HG03108 (cell line): ENCODE results near the gene CILP.
"Not testable (repeated sequence)": the region's sequence is repeated elsewhere in the genome, so short reads cannot be mapped to it uniquely, and the experiment has no call there.

Experiments used
- ATAC-seq: cut with Tn5 transposase; IDR thresholded peaks from one replicate; pipeline ENCODE4 v1.9.1; 2021; ENCODE audit warnings: moderate library complexity; ENCODE audit not compliant: unreplicated experiment

The CILP gene

DNA sequence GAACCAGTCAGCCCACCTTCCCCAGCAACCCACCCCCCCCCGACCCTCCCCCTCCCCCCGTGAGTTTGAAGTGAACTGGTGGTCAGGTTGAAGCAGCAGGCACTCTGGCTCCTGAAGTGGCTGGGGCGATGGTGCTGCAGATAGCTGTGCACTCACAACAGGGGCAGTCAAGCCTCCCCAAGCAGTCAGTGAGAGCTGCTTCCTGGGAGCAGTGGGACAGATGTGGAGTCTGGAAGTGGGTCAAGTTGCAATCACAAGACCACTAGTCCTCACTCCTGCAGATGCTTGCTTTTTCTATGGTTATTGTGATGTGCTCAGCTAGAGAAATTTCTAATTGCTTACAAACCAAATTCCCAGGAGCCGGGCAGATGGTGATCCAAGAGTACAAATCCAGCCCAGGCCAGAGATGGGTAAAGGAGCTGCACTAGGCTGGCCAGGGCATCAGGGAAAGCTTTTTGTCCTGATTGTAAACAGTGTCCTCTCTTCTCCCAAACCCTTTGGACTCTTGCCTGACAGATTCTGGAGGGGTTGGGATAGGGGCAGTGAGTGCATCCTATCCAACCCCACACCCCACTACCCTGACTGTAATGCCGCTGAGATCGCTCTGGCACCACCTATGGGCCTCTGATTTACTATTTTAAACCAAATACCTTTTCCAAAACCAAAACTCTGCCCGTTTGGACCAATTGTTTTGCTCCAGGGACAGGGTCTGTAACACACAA lies 16.3 kb downstream of the CILP start:
- ATAC-seq, result no peak

GRCh38 chr15:65192016-65192415 lies 19.3 kb downstream of the CILP start:
- ATAC-seq, result no peak

GRCh38 chr15:65189102-65189740 lies 22.1 kb downstream of the CILP start:
- no peak for ATAC-seq

DNA sequence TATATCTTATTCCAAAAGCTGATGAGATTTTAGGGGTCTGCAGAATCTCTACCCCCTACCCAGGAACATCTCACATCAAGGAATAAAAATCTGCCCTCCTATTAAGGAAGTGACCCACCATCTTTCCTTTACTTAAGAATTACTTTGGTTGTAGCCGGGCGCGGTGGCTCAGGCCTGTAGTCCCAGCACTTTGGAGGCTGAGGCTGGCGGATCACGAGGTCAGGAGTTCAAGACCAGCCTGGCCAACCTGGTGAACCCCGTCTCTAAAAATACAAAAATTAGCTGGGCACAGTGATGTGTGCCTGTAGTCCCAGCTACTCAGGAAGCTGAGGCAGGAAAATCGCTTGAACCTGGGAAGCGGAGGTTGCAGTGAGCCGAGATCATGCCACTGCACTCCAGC lies 22.8 kb downstream of the CILP start:
- ATAC-seq, result not testable (repeated sequence)

DNA sequence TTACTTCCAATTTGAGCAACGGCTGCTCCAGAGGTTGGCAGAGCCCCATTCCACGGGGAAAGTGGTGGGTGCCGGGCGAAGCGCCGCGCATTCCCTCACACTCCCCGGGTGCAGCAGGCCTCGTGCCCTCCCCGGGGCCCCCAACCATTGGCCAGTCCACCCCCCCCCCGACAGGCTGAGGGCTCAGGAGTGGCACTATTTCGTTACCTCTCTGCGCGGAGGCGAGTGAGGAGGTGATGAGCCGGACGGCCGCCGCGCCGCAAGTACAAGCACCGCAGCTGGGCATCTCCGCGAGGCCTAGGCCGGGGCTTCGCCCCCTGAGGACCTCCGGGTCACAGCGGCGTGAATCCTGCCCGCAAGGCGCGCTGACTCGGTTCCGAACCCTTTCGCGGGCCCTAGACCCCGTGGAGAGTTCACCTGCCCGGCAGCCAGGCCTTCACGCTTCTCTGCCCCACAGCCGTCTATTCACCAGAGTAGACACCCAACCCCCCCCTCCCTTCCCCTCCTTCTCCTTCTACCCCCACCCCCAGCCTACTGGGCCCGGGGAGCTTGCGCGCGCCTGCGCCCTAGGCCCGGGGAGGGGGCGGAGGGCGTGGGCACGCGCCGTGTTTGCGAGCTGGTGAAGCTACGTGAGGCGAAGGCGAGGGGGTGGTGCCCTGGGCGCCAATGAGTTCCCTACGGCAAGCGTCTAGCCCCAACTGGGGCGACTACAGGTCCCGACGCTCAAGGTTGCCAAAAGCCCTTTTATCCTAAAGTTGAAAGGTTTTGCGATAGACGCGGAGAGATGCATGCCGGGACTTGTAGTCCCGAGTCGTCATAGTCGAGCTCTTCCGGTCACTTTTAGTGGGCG lies 26.2 kb downstream of the CILP start, which contains the start of gene CLPX:
Gene CLPX, minus strand, starts transcription at position 475 of the 850 bp plus-strand sequence. Its CDS starts 189 bp downstream, at position 286.
- ATAC-seq, result peak; percentile 66

DNA sequence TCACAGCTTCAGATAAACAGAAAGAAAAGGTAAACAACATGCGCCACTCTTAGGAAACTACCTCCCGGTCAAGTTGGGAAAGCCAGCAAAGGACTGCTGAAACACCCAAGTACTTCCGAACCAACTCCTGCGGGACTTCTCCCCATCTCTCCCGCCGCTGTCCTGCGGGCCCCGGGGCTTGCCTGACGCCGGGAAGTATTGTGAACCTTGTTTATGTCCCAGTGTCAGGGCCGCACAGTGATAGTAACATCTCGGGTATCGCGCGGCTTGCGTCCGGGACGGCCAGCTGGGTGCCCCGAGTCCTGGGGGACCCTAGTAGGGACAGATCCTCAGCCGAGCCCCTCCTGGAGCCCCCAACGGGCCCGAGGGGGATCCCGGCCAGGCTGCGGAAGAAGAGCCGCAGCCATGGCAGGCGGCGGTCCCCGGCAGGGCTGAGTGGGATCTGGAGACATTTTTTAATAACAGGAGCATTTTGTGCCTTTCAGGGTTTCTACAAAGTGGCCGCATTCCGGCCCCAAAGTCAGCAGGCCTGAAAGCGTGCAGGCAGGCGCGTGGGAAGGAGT lies 26.9 kb downstream of the CILP start:
- peak; percentile 30 for ATAC-seq

GRCh38 chr15:65183865-65184159 lies 27.5 kb downstream of the CILP start:
- no peak for ATAC-seq

GRCh38 chr15:65182538-65182937 lies 28.7 kb downstream of the CILP start:
- ATAC-seq, result no peak

DNA sequence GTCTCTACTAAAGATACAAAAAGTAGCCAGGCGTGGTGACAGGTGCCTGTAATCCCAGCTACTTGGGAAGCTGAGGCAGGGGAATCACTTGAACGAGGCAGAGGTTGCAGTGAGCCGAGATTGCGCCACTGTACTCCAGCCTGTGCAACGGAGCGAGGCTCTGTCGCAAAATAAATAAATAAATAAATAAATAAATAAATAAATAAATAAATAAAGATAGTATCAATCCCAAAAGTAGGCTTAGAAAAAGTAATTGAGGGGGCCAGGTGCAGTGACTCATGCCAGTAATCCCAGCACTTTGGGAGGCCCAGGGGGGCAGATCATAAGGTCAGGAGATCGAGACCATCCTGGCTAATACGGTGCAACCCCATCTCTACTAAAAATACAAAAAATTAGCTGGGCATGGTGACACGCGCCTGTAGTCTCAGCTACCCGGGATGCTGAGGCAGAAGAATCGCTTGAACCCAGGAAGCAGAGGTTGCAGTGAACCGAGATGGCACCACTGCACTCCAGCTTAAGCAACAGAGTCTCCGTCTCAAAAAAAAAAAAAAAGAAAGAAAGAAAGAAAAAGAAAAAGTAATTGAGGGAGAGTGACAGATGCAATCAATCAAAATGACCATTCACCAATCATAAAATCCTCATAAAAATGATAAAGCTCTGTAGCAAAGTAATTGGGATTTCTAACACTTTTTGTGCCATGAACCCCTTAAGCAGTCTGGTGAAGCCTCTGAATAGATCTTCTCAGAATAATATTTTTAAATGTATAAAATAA lies 29.5 kb downstream of the CILP start:
- ATAC-seq, result not testable (repeated sequence)

GRCh38 chr15:65180167-65180566 lies 31.1 kb downstream of the CILP start:
- ATAC-seq, result no peak

- no peak for ATAC-seq
These were observed 33.4 kb downstream of the CILP start for GRCh38 chr15:65177901-65178300.

- no peak for ATAC-seq
These were observed 35.2 kb downstream of the CILP start for GRCh38 chr15:65176056-65176455.

- no peak for ATAC-seq
These were observed 35.8 kb downstream of the CILP start for GRCh38 chr15:65175511-65175910.

- no peak for ATAC-seq
These were observed 36.8 kb downstream of the CILP start for GRCh38 chr15:65174509-65174908.

- ATAC-seq, result no peak
These were observed 38.7 kb downstream of the CILP start for GRCh38 chr15:65172531-65172930.

DNA sequence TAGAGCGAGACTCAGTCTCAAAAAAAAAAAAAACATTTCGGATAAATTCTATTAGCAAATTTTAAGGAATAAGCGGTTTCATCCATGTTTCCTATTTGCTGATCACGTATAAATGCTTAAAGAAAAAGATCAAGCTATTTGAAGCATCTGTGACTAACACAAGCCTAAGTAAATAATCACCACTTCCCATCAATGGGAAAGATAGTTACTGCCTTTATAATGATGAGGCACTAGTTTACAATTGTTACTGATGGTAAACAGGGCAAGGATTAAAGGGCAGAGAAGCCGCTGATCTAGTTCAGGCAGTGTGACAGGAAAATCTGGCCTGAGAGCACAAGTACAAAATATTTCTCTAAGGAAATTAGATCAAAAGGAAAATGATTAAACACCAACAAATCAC lies 39.8 kb downstream of the CILP start:
- no peak for ATAC-seq

DNA sequence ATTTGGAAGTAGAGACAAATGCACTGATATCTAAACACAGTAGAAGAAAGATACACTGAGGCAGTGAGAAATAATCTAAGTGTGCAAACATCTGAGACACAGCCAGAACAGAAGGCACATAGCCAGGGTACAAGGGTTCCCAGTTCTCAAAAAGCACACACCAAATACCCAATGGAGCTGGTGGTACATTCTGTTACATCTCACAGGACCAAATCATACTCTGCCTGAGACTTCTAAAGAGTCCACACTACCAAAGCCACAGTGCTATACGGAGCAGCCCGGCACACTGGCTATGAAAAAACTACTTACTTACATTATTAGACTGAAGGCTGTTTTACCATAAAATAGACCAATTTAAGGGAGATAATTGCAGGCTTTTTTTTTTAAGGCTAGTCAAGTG lies 45.4 kb downstream of the CILP start:
- no peak for ATAC-seq

- ATAC-seq, result no peak
These were observed 47.1 kb downstream of the CILP start for GRCh38 chr15:65164139-65164538.

DNA sequence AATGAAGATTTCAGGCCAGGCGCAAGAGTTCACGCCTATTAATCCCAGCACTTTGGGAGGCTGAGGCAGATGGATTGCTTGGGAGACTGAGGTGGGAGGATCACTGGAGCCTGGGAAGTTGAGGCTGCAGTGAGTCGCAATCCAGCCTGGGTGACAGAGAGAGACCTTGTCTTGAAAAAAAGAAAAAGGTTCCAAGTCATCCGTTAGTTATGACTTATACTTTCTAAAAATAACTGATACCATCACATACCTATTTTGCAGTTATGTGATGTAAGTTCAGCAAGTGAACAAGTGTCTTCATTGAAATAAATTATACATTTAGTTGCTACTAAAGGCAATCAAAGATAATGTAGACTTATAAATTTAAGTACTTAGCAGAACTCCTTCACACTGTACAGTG lies 48.2 kb downstream of the CILP start:
- no peak for ATAC-seq

- no peak for ATAC-seq
These were observed 54.6 kb downstream of the CILP start for GRCh38 chr15:65156692-65157091.

GRCh38 chr15:65154720-65155119 lies 56.6 kb downstream of the CILP start:
- ATAC-seq, result no peak
